ENCODE measurements around the gene ATAT1. TPM values are rescaled to one million over a fixed set of nuclear protein-coding genes. Genes with fewer than 3 reads are reported as not detected.
A peak's percentile ranks its signal among the peaks of the same experiment; 100 is the strongest.
"Not testable (repeated sequence)": the region's sequence is repeated elsewhere in the genome, so short reads cannot be mapped to it uniquely, and the experiment has no call there.

The ATAT1 gene
- total RNA-seq, 1 experiment from 2014 or later: 15.8 TPM

DNA sequence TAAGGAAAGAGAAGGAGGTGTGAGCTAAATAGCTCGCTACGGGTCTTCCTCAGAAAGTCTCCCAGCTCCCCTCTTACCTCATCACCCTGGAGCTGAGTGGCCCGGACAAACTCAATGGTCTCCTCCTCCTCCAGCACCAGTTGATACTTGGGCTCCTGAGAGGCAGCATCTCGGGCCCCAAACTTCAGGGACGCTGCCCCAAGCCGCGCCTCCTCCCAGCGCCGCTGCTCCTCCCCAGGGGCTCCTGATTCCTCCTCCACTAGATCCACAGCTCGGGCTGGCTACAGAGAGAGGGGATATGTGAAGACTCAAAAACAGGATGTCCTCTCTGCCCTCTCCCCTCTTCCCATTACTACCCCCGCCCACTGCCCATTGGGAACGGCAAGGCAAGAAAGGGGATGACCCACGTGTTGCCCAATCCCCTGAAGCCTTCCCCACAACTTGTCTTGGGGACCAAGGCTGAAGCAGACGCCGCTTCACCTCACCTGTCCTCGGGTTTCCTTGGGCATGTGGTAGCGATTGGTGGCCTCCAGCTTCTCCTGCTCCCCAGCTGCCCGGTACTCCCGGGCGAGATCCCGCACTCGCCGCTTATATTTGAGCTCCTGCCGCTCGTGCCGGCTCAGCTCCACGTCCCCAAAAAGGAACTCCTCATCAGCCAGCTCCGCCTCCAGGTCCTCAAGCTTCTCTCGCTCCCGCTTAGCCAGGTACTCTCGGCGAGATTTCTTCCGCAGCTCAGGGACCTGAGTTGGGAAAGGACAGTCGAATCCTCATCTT lies 38.5 kb downstream of the ATAT1 start:
- intact Hi-C loops (cut with micrococcal nuclease; ENCODE audit: unreplicated experiment) (no loop called here), in situ Hi-C loops (cut with HindIII; ENCODE audit: low pct_unique_long_range_greater_than_20kb, low sequenced_read_pairs) (no loop called here)
- Histone ChIP-seq H3K27ac (ENCODE audit: low read length) (no peak overlapping the region), H3K4me3 (ENCODE audit: low read depth in 2 of 2, low read length in 2 of 2) (no peak overlapping the region), H3K9me3 (ENCODE audit: control insufficient read depth, insufficient read depth, low read depth, low read length) (no peaks in the 10 kb centered on the region), H3K4me1 (ENCODE audit: control insufficient read depth, insufficient read depth, low read length) (no peaks in the 10 kb centered on the region), H3K36me3 (ENCODE audit: control insufficient read depth, insufficient read depth, low read length) (peaks cover 14% of the 10 kb centered on the region), H3K27me3 (ENCODE audit: control insufficient read depth, insufficient read depth, low read length) (no peaks in the 10 kb centered on the region)
- ATAC-seq (no peak), DNase-seq (ENCODE audit: low read depth, low spot score) (no peak)
- no TSS peak for BruUV-seq (replicated peaks)
- TF ChIP-seq SIN3A (IDR thresholded peaks at IDR 0.05; ENCODE audit: borderline replicate concordance, insufficient read depth, low read depth, low read length): no peak
- no peak for TF ChIP-seq CTCF (IDR thresholded peaks at IDR 0.05)
- no peak for TF ChIP-seq TCF7L2 (IDR thresholded peaks at IDR 0.05; ENCODE audit: low read depth, low read length)
- no peak for TF ChIP-seq REST (IDR thresholded peaks at IDR 0.05; ENCODE audit: insufficient read depth in 1 of 2, low read depth in 2 of 2, low read length in 1 of 2)
- no peak for TF ChIP-seq POLR2AphosphoS5 (IDR thresholded peaks at IDR 0.05; ENCODE audit: low read depth, low read length)
- CTCF ChIA-PET: no interaction called here
- POLR2A ChIA-PET: no interaction called here

DNA sequence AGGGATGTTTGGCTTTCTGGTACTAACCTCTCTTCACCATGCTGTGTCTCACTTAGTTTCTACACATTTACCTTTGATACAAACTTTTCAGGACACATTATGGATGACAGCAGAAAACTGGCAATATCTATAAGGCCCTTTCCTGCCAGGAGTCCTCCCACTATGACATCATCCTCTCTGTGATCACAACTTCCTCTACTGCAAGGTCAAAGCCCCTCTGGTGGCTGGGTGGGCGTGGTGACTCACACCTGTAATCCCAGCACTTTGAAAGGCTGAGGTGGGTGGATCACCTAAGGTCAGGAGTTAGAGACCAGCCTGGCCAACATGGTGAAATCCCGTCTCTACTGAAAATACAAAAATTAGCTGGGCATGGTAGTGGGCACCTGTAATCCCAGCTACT lies 39.6 kb downstream of the ATAT1 start:
- ATAC-seq; DNase-seq (ENCODE audit: low read depth, low spot score); H3K4me1 ChIP-seq (ENCODE audit: control insufficient read depth, insufficient read depth, low read length); in situ Hi-C loops (cut with HindIII; ENCODE audit: low pct_unique_long_range_greater_than_20kb, low sequenced_read_pairs); CTCF ChIA-PET; POLR2A ChIA-PET; H3K4me3 ChIP-seq (ENCODE audit: low read depth in 2 of 2, low read length in 2 of 2); H3K27me3 ChIP-seq (ENCODE audit: control insufficient read depth, insufficient read depth, low read length); H3K9me3 ChIP-seq (ENCODE audit: control insufficient read depth, insufficient read depth, low read depth, low read length); BruUV-seq (replicated peaks); H3K27ac ChIP-seq (ENCODE audit: low read length); intact Hi-C loops (cut with micrococcal nuclease; ENCODE audit: unreplicated experiment): not testable (repeated sequence)
- H3K36me3 ChIP-seq (ENCODE audit: control insufficient read depth, insufficient read depth, low read length): peaks cover 14% of the 10 kb centered on the region

- Histone ChIP-seq H3K36me3 (ENCODE audit: control insufficient read depth, insufficient read depth, low read length) (peaks cover 7% of the 10 kb centered on the region; the same call in 1 of the 2 replicates), H3K9me3 (ENCODE audit: control insufficient read depth, insufficient read depth, low read depth, low read length) (no peaks in the 10 kb centered on the region), H3K27ac (ENCODE audit: low read length) (no peak overlapping the region), H3K27me3 (ENCODE audit: control insufficient read depth, insufficient read depth, low read length) (no peaks in the 10 kb centered on the region), H3K4me3 (ENCODE audit: low read depth in 2 of 2, low read length in 2 of 2) (no peak overlapping the region; a peak in 1 of 4 replicates), H3K4me1 (ENCODE audit: control insufficient read depth, insufficient read depth, low read length) (no peaks in the 10 kb centered on the region)
- CTCF ChIA-PET: no interaction called here
- no peak for ATAC-seq
- no peak for DNase-seq (ENCODE audit: low read depth, low spot score)
- BruUV-seq (replicated peaks): TSS peak; percentile 60
- POLR2A ChIA-PET: no interaction called here
- no peak for TF ChIP-seq TCF7L2 (IDR thresholded peaks at IDR 0.05; ENCODE audit: low read depth, low read length)
- no peak for TF ChIP-seq REST (IDR thresholded peaks at IDR 0.05; ENCODE audit: insufficient read depth in 1 of 2, low read depth in 2 of 2, low read length in 1 of 2)
- no peak for TF ChIP-seq SIN3A (IDR thresholded peaks at IDR 0.05; ENCODE audit: borderline replicate concordance, insufficient read depth, low read depth, low read length)
- TF ChIP-seq CTCF (IDR thresholded peaks at IDR 0.05): no peak
- TF ChIP-seq POLR2AphosphoS5 (IDR thresholded peaks at IDR 0.05; ENCODE audit: low read depth, low read length): no peak
- intact Hi-C loops (cut with micrococcal nuclease; ENCODE audit: unreplicated experiment) (no loop called here), in situ Hi-C loops (cut with HindIII; ENCODE audit: low pct_unique_long_range_greater_than_20kb, low sequenced_read_pairs) (no loop called here)
Measured at GRCh38 chr6:30670760-30671527, 44.3 kb downstream of the ATAT1 start.

Measured in Panc1 (cell line).